Measurements from ENCODE around the gene UBTD1.

DNA sequence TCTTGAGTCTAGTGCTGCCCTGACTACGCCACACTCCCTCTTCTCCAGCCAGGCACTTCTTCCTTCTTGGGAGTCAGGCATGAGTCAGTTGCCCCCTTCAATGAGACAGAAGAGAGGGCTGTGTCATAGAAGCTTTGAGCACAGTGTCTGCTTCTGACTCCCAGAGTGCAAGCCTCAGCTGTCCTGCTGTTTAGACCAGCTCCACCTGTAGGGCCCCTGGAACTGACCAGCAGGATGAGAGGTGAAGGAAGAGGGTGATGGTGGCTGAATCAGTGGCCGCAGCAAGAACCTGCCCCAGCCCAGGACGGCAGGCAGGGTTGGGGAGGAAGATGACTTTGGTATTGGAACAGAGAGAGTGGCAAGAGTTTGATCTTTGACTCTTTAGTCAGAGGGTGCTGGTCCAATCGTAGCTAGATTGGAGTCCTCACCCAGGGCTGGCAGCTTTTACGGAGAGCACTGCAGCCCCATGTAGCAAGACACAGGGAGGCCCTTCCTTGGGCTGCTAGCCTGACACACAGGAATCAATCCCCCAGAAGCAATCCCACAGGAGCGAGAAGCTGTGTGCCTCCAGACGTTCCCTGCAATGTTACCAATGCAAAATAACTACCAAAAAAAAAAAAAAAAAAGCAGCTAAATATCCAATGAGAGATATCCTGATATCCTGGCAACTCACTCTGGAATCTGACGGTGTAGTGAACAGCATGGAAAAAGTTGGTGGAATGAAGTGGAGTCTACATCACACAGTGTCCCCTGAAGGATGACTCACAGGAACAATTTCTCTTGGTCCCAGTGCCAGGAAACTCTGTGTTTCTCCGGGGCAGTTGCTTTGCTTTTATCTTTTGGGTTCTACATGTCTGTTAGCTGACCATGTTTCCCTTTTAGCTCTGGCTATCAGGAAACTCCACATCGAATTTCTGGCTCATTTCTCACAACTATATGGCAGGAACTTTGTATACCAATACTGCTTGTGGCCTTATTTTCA lies 97.7 kb downstream of the UBTD1 start:
- TF ChIP-seq POLR2A (IDR thresholded peaks at IDR 0.05): peak in 1 of 2 donors; percentile 8
- TF ChIP-seq, protein P1, sequence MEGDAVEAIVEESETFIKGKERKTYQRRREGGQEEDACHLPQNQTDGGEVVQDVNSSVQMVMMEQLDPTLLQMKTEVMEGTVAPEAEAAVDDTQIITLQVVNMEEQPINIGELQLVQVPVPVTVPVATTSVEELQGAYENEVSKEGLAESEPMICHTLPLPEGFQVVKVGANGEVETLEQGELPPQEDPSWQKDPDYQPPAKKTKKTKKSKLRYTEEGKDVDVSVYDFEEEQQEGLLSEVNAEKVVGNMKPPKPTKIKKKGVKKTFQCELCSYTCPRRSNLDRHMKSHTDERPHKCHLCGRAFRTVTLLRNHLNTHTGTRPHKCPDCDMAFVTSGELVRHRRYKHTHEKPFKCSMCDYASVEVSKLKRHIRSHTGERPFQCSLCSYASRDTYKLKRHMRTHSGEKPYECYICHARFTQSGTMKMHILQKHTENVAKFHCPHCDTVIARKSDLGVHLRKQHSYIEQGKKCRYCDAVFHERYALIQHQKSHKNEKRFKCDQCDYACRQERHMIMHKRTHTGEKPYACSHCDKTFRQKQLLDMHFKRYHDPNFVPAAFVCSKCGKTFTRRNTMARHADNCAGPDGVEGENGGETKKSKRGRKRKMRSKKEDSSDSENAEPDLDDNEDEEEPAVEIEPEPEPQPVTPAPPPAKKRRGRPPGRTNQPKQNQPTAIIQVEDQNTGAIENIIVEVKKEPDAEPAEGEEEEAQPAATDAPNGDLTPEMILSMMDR (IDR thresholded peaks at IDR 0.05): no peak
